ENCODE results near the gene ECE2. TPM values are rescaled to one million over a fixed set of nuclear protein-coding genes. Genes with fewer than 3 reads are reported as not detected.

Gene ECE2
- total RNA-seq, 1 donor from 2014 or later = not detected

GRCh38 chr3:184230603-184231528 lies 45.0 kb upstream of the ECE2 start:
- no peak for DNase-seq (ENCODE audit: extremely low spot score, unreplicated experiment)
- Mint-ChIP-seq H3K27me3 (peaks cover 78% of the 10 kb centered on the region), H3K4me1 (ENCODE audit: unreplicated experiment) (peaks cover 7% of the 10 kb centered on the region), H3K4me3 (peak overlapping the region; percentile 81), H3K9me3 (no peaks in the 10 kb centered on the region), H3K36me3 (no peaks in the 10 kb centered on the region), H3K27ac (peak overlapping the region; percentile 47)
- no peak for TF ChIP-seq CTCF (conservative IDR thresholded peaks at IDR 0.05)

- Mint-ChIP-seq H3K27ac (peak overlapping the region; percentile 47), H3K9me3 (no peaks in the 10 kb centered on the region), H3K4me1 (ENCODE audit: unreplicated experiment) (peaks cover 7% of the 10 kb centered on the region), H3K4me3 (peak overlapping the region; percentile 81), H3K27me3 (peaks cover 71% of the 10 kb centered on the region), H3K36me3 (no peaks in the 10 kb centered on the region)
- TF ChIP-seq CTCF (conservative IDR thresholded peaks at IDR 0.05) = no peak
- no peak for DNase-seq (ENCODE audit: extremely low spot score, unreplicated experiment)
Measured at GRCh38 chr3:184231671-184232070, 44.2 kb upstream of the ECE2 start.

GRCh38 chr3:184233127-184233843 lies 42.5 kb upstream of the ECE2 start:
- no peak for TF ChIP-seq CTCF (conservative IDR thresholded peaks at IDR 0.05)
- Mint-ChIP-seq H3K36me3 (no peaks in the 10 kb centered on the region), H3K4me1 (ENCODE audit: unreplicated experiment) (peaks cover 7% of the 10 kb centered on the region), H3K27ac (no peak overlapping the region), H3K9me3 (no peaks in the 10 kb centered on the region), H3K27me3 (peaks cover 64% of the 10 kb centered on the region), H3K4me3 (peak overlapping the region; percentile 20)
- DNase-seq (ENCODE audit: extremely low spot score, unreplicated experiment) = no peak

GRCh38 chr3:184234224-184234623 lies 41.6 kb upstream of the ECE2 start:
- Mint-ChIP-seq H3K27ac (no peak overlapping the region), H3K4me3 (no peak overlapping the region), H3K4me1 (ENCODE audit: unreplicated experiment) (peaks cover 7% of the 10 kb centered on the region), H3K9me3 (no peaks in the 10 kb centered on the region), H3K27me3 (peaks cover 55% of the 10 kb centered on the region), H3K36me3 (no peaks in the 10 kb centered on the region)
- DNase-seq (ENCODE audit: extremely low spot score, unreplicated experiment) = no peak
- no peak for TF ChIP-seq CTCF (conservative IDR thresholded peaks at IDR 0.05)

- peaks cover 7% of the 10 kb centered on the region for H3K4me1 Mint-ChIP-seq (ENCODE audit: unreplicated experiment)
- H3K9me3 Mint-ChIP-seq = no peaks in the 10 kb centered on the region
- TF ChIP-seq CTCF (conservative IDR thresholded peaks at IDR 0.05) = no peak
- no peak overlapping the region for H3K27ac Mint-ChIP-seq
- peaks cover 55% of the 10 kb centered on the region for H3K27me3 Mint-ChIP-seq
- no peak for DNase-seq (ENCODE audit: extremely low spot score, unreplicated experiment)
- H3K36me3 Mint-ChIP-seq = no peaks in the 10 kb centered on the region
- H3K4me3 Mint-ChIP-seq = no peak overlapping the region
Measured at GRCh38 chr3:184234671-184235380, 41.0 kb upstream of the ECE2 start.
